Measurements from ENCODE around the gene E2F6.

DNA sequence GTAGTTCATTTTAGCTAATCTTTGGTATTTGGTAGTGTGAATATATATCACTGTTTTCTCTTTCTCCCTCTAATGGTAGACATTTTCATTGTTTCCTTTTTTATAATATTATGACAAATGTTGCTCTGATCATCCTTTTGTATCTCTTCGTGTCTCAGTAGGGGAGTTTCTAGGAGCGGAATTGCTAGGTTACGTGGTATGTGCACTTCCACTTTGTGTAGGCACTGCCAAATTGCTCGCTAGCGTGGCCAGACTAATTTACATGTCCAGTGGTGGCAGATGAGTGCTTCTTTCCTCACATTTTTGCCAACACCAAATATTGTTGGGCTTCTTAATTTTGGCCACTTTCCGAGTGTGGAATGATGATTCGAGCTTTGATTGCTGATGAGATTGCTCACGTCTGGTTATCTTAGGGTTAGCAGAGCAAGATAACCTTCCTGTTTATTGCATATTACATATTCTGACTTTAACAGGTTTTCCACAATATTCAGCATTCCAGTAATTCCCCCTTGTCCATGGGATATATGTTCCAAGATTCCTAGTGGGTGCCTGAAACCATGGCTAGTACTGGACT is 37.5 kb upstream of the E2F6 start:
- no peak for TF ChIP-seq XBP1 (CRISPR knock-in tag; IDR thresholded peaks at IDR 0.05)
- TF ChIP-seq KLF13 (CRISPR knock-in tag; IDR thresholded peaks at IDR 0.05), result no peak
- no peak for TF ChIP-seq SIX4 (CRISPR knock-in tag; IDR thresholded peaks at IDR 0.05)
- TF ChIP-seq, protein P1, sequence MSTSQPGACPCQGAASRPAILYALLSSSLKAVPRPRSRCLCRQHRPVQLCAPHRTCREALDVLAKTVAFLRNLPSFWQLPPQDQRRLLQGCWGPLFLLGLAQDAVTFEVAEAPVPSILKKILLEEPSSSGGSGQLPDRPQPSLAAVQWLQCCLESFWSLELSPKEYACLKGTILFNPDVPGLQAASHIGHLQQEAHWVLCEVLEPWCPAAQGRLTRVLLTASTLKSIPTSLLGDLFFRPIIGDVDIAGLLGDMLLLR (CRISPR knock-in tag; IDR thresholded peaks at IDR 0.05), result no peak
- TF ChIP-seq, protein P2, sequence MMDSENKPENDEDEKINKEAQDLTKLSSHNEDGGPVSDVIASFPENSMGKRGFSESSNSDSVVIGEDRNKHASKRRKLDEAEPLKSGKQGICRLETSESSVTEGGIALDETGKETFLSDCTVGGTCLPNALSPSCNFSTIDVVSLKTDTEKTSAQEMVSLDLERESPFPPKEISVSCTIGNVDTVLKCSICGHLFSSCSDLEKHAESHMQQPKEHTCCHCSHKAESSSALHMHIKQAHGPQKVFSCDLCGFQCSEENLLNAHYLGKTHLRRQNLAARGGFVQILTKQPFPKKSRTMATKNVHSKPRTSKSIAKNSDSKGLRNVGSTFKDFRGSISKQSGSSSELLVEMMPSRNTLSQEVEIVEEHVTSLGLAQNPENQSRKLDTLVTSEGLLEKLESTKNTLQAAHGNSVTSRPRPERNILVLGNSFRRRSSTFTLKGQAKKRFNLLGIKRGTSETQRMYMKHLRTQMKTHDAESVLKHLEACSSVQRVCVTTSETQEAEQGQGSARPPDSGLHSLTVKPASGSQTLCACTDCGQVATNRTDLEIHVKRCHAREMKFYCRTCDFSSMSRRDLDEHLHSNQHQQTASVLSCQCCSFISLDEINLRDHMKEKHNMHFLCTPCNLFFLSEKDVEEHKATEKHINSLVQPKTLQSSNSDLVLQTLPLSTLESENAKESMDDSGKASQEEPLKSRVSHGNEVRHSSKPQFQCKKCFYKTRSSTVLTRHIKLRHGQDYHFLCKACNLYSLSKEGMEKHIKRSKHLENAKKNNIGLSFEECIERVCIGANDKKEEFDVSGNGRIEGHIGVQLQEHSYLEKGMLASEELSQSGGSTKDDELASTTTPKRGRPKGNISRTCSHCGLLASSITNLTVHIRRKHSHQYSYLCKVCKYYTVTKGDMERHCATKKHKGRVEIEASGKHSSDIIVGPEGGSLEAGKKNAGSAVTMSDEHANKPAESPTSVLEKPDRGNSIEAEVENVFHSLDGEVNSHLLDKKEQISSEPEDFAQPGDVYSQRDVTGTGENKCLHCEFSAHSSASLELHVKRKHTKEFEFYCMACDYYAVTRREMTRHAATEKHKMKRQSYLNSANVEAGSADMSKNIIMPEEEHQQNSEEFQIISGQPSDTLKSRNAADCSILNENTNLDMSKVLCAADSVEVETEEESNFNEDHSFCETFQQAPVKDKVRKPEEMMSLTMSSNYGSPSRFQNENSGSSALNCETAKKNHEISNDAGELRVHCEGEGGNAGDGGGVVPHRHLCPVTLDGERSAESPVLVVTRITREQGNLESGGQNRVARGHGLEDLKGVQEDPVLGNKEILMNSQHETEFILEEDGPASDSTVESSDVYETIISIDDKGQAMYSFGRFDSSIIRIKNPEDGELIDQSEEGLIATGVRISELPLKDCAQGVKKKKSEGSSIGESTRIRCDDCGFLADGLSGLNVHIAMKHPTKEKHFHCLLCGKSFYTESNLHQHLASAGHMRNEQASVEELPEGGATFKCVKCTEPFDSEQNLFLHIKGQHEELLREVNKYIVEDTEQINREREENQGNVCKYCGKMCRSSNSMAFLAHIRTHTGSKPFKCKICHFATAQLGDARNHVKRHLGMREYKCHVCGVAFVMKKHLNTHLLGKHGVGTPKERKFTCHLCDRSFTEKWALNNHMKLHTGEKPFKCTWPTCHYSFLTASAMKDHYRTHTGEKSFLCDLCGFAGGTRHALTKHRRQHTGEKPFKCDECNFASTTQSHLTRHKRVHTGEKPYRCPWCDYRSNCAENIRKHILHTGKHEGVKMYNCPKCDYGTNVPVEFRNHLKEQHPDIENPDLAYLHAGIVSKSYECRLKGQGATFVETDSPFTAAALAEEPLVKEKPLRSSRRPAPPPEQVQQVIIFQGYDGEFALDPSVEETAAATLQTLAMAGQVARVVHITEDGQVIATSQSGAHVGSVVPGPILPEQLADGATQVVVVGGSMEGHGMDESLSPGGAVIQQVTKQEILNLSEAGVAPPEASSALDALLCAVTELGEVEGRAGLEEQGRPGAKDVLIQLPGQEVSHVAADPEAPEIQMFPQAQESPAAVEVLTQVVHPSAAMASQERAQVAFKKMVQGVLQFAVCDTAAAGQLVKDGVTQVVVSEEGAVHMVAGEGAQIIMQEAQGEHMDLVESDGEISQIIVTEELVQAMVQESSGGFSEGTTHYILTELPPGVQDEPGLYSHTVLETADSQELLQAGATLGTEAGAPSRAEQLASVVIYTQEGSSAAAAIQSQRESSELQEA (CRISPR knock-in tag; IDR thresholded peaks at IDR 0.05; ENCODE audit: not compliant biosample characterization), result no peak
- TF ChIP-seq ZNF703 (CRISPR knock-in tag; IDR thresholded peaks at IDR 0.05; ENCODE audit: borderline replicate concordance), result no peak
- no peak for TF ChIP-seq TCF12 (IDR thresholded peaks at IDR 0.05)
- TF ChIP-seq TCF12 (CRISPR knock-in tag; IDR thresholded peaks at IDR 0.05), result no peak
- TF ChIP-seq, protein P3, sequence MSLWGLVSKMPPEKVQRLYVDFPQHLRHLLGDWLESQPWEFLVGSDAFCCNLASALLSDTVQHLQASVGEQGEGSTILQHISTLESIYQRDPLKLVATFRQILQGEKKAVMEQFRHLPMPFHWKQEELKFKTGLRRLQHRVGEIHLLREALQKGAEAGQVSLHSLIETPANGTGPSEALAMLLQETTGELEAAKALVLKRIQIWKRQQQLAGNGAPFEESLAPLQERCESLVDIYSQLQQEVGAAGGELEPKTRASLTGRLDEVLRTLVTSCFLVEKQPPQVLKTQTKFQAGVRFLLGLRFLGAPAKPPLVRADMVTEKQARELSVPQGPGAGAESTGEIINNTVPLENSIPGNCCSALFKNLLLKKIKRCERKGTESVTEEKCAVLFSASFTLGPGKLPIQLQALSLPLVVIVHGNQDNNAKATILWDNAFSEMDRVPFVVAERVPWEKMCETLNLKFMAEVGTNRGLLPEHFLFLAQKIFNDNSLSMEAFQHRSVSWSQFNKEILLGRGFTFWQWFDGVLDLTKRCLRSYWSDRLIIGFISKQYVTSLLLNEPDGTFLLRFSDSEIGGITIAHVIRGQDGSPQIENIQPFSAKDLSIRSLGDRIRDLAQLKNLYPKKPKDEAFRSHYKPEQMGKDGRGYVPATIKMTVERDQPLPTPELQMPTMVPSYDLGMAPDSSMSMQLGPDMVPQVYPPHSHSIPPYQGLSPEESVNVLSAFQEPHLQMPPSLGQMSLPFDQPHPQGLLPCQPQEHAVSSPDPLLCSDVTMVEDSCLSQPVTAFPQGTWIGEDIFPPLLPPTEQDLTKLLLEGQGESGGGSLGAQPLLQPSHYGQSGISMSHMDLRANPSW (CRISPR knock-in tag; IDR thresholded peaks at IDR 0.05; ENCODE audit: borderline replicate concordance), result no peak

Measured in HepG2 (cell line).